Gastrocnemius medialis (tissue), 4 donors: ENCODE results near the gene COL4A3.

Source experiments
- CTCF ChIP-seq, 5 experiments: fragments of 450-650 bp in 3 of 5; fragments of 200-600 bp in 2 of 5; sonication (generic) in 2 of 5; IDR thresholded peaks in 4 of 5; conservative IDR thresholded peaks in 1 of 5; 1 replicate in 4 of 5; 2 replicates in 1 of 5; pipeline ENCODE4 v1.5.1; 2016 to 2019; ENCODE audit warnings: antibody characterized with exemption in 5 of 5, mild to moderate bottlenecking in 3 of 5, moderate library complexity in 3 of 5
- POLR2A ChIP-seq, 2 donors: fragments of 450-650 bp; IDR thresholded peaks; one replicate each; pipeline ENCODE4 v1.6.1; 2017; ENCODE audit warnings: antibody characterized with exemption in 2 of 2, mild to moderate bottlenecking in 2 of 2, moderate library complexity in 2 of 2

GRCh38 chr2:227163485-227163997, 883 bp upstream of the COL4A3 start:
- no peak for TF ChIP-seq CTCF (IDR thresholded peaks at IDR 0.05 in 4 of 5, conservative IDR thresholded peaks at IDR 0.05 in 1 of 5)
- TF ChIP-seq POLR2A (IDR thresholded peaks at IDR 0.05) = no peak
